MM.1S (cell line): ENCODE measurements around the gene DCLRE1B.

Source experiments
- DNase-seq: peaks from one replicate; pipeline ENCODE4 v3.0.0-alpha.2; 2015
- H2AFZ ChIP-seq: fragments of 300-600 bp; sonication (generic); 2 replicates; pipeline ENCODE4 v1.6.0; 2016; ENCODE audit warnings: antibody characterized with exemption, low read length
- H3F3A ChIP-seq: fragments of 300-600 bp; sonication (generic); 2 replicates; pipeline ENCODE4 v1.6.1; 2016; ENCODE audit warnings: mild to moderate bottlenecking, antibody characterized with exemption, low read length, moderate library complexity, mixed read lengths; ENCODE audit not compliant: insufficient read depth
- H3K27ac ChIP-seq: fragments of 300-600 bp; sonication (generic); 2 replicates; pipeline ENCODE4 v1.5.1; 2016; ENCODE audit warnings: mild to moderate bottlenecking, low read length
- H3K27me3 ChIP-seq: fragments of 300-600 bp; sonication (generic); replicated peaks from 2 replicates; pipeline ENCODE4 v1.6.0; 2016; ENCODE audit warnings: low read length; ENCODE audit not compliant: insufficient read depth
- H3K36me3 ChIP-seq: fragments of 300-600 bp; sonication (generic); replicated peaks from 2 replicates; pipeline ENCODE4 v1.6.1; 2016; ENCODE audit warnings: mild to moderate bottlenecking, low read length, mixed read lengths; ENCODE audit not compliant: insufficient read depth
- H3K4me1 ChIP-seq: fragments of 300-600 bp; sonication (generic); 2 replicates; pipeline ENCODE4 v1.6.1; 2016; ENCODE audit warnings: low read length, mixed read lengths
- H3K4me2 ChIP-seq: fragments of 300-600 bp; sonication (generic); 2 replicates; pipeline ENCODE4 v1.6.0; 2016; ENCODE audit warnings: low read depth, low read length
- H3K4me3 ChIP-seq: fragments of 300-600 bp; sonication (generic); 2 replicates; pipeline ENCODE4 v1.5.1; 2016; ENCODE audit warnings: low read length, mixed read lengths
- H3K79me2 ChIP-seq: fragments of 300-600 bp; sonication (generic); 2 replicates; pipeline ENCODE4 v1.6.1; 2016; ENCODE audit warnings: mixed run types, low read length, mixed read lengths
- H3K9ac ChIP-seq: fragments of 300-600 bp; sonication (generic); 2 replicates; pipeline ENCODE4 v1.6.1; 2016; ENCODE audit warnings: low read length, mixed read lengths
- H3K9me2 ChIP-seq: fragments of 300-600 bp; sonication (generic); replicated peaks from 2 replicates; pipeline ENCODE4 v1.6.1; 2016; ENCODE audit warnings: mild to moderate bottlenecking, low read length, mixed read lengths; ENCODE audit not compliant: insufficient read depth
- H3K9me3 ChIP-seq: fragments of 300-600 bp; sonication (generic); replicated peaks from 2 replicates; pipeline ENCODE4 v1.6.1; 2016; ENCODE audit warnings: mild to moderate bottlenecking, low read length, mixed read lengths; ENCODE audit not compliant: insufficient read depth
- H4K20me1 ChIP-seq: fragments of 300-600 bp; sonication (generic); 2 replicates; pipeline ENCODE4 v1.6.1; 2016; ENCODE audit warnings: mild to moderate bottlenecking, low read length, moderate library complexity, mixed read lengths; ENCODE audit not compliant: insufficient read depth
- EZH2 ChIP-seq: fragments of 300-600 bp; sonication (generic); optimal IDR thresholded peaks from 2 replicates; pipeline ENCODE3; 2017; ENCODE audit warnings: low read depth, mild to moderate bottlenecking, antibody characterized with exemption, low read length, mixed read lengths
- EZH2phosphoT487 ChIP-seq: fragments of 300-600 bp; sonication (generic); IDR thresholded peaks from 2 replicates; pipeline ENCODE4 v1.6.1; 2018; ENCODE audit warnings: antibody characterized with exemption, low read length
- TF ChIP-seq, protein P1 (sequence below): fragments of 300-600 bp; sonication (generic); IDR thresholded peaks from 2 replicates; pipeline ENCODE4 v1.5.1; 2016; ENCODE audit warnings: antibody characterized with exemption, low read length, mixed read lengths

DCLRE1B gene

DNA sequence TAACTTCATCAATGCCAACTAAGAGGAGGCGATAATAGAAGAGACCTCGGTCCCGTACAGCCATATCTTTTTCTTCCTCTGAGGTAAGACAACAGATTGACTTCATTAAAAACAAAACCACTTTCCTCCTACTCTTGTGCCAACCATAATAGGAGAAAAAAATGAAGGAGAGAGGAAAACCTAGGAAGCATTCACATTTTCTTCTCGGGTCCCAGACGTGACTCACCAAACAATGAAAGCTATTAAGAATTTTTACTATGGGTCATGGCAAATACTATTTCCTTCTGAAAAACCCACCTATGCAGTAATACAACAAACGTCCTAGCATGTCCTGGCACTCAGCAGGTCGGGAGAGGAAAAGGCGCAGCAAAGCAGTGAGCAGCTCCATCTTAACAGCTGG lies 9.2 kb upstream of the DCLRE1B start:
- Histone ChIP-seq H3K79me2 (no peaks in the 10 kb centered on the region), H3K36me3 (no peaks in the 10 kb centered on the region), H2AFZ (no peak overlapping the region), H3K9ac (no peak overlapping the region), H3K4me3 (no peak overlapping the region), H3K9me2 (no peaks in the 10 kb centered on the region), H4K20me1 (no peaks in the 10 kb centered on the region), H3K4me2 (no peak overlapping the region), H3K27me3 (no peaks in the 10 kb centered on the region), H3K27ac (no peak overlapping the region), H3F3A (no peaks in the 10 kb centered on the region), H3K9me3 (no peaks in the 10 kb centered on the region), H3K4me1 (no peaks in the 10 kb centered on the region)
- no peak for DNase-seq
- no peak for TF ChIP-seq EZH2phosphoT487
- TF ChIP-seq, protein P1, sequence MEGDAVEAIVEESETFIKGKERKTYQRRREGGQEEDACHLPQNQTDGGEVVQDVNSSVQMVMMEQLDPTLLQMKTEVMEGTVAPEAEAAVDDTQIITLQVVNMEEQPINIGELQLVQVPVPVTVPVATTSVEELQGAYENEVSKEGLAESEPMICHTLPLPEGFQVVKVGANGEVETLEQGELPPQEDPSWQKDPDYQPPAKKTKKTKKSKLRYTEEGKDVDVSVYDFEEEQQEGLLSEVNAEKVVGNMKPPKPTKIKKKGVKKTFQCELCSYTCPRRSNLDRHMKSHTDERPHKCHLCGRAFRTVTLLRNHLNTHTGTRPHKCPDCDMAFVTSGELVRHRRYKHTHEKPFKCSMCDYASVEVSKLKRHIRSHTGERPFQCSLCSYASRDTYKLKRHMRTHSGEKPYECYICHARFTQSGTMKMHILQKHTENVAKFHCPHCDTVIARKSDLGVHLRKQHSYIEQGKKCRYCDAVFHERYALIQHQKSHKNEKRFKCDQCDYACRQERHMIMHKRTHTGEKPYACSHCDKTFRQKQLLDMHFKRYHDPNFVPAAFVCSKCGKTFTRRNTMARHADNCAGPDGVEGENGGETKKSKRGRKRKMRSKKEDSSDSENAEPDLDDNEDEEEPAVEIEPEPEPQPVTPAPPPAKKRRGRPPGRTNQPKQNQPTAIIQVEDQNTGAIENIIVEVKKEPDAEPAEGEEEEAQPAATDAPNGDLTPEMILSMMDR, result no peak
- no peak for TF ChIP-seq EZH2

DNA sequence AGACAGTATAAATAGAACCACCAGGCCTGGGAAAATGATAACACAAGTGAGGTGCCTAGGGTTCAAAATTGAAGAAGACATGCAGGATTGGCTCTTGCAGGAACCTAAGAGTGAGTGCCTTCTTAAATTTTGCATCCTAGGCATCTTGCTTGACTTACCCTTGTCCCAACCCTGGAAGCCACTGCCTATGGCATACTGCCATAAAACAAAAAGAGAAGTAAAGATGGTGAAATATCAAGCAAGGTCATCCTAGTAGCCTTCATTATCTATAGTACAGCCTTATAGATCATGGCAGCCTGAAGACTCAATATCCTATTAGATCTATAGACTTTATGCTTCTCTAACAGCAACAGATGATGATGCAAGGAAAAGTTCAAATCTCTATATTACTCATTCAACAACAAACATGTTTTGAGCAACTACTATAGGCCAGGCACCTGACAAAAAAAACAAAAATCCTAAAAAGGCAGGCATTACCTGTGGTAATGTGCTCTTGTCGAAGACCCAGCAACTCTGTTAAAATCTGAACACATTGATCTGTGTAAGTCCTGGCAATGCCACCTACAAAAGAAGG lies 6.8 kb upstream of the DCLRE1B start:
- Histone ChIP-seq H3K9me3 (no peaks in the 10 kb centered on the region), H4K20me1 (no peaks in the 10 kb centered on the region), H3K4me2 (no peak overlapping the region), H3F3A (no peaks in the 10 kb centered on the region), H3K79me2 (peaks cover 2% of the 10 kb centered on the region), H3K4me3 (no peak overlapping the region), H3K9ac (no peak overlapping the region), H3K4me1 (0 out of 2 replicates have a peak, but pooled peaks cover 2% of the 10 kb centered on the region), H2AFZ (no peak overlapping the region), H3K36me3 (no peaks in the 10 kb centered on the region), H3K27ac (no peak overlapping the region), H3K9me2 (no peaks in the 10 kb centered on the region), H3K27me3 (no peaks in the 10 kb centered on the region)
- TF ChIP-seq, protein P1, result no peak
- no peak for DNase-seq

DNA sequence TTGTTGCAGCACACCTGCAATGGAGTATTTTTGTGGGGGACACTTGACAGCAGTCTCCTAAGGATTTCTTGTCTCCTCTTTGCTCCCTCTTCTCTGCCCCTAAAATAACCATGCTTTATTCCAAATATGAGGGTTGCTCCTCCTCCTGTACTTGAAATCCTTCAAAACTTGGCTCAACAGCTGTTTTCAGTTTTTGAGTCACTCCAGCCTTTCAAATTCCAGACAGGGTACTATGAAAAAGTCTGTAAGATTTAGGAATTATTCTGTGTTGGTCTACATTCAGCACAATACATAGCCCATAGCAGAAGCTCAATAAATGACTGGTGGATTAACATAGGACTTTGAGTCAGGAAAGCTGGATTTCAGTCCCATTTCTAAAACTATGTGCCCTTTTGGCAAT lies 6.0 kb upstream of the DCLRE1B start:
- H3K4me3 ChIP-seq, result no peak overlapping the region
- H3K36me3 ChIP-seq, result no peaks in the 10 kb centered on the region
- no peaks in the 10 kb centered on the region for H3K9me2 ChIP-seq
- no peak overlapping the region for H3K9ac ChIP-seq
- H3F3A ChIP-seq, result no peaks in the 10 kb centered on the region
- H2AFZ ChIP-seq, result no peak overlapping the region
- no peak overlapping the region for H3K27ac ChIP-seq
- TF ChIP-seq EZH2, result no peak
- TF ChIP-seq, protein P1, result no peak
- no peak for TF ChIP-seq EZH2phosphoT487
- H3K79me2 ChIP-seq, result peaks cover 10% of the 10 kb centered on the region
- H3K9me3 ChIP-seq, result no peaks in the 10 kb centered on the region
- no peaks in the 10 kb centered on the region for H3K27me3 ChIP-seq
- H4K20me1 ChIP-seq, result no peaks in the 10 kb centered on the region
- no peak for DNase-seq
- no peak overlapping the region for H3K4me2 ChIP-seq
- 0 out of 2 replicates have a peak, but pooled peaks cover 5% of the 10 kb centered on the region for H3K4me1 ChIP-seq
